HG03571 (cell line): ENCODE measurements around the gene DEPDC5.

Experiments
- ATAC-seq: cut with Tn5 transposase; IDR thresholded peaks from one replicate; pipeline ENCODE4 v1.9.1; 2021; ENCODE audit not compliant: unreplicated experiment

The DEPDC5 gene

DNA sequence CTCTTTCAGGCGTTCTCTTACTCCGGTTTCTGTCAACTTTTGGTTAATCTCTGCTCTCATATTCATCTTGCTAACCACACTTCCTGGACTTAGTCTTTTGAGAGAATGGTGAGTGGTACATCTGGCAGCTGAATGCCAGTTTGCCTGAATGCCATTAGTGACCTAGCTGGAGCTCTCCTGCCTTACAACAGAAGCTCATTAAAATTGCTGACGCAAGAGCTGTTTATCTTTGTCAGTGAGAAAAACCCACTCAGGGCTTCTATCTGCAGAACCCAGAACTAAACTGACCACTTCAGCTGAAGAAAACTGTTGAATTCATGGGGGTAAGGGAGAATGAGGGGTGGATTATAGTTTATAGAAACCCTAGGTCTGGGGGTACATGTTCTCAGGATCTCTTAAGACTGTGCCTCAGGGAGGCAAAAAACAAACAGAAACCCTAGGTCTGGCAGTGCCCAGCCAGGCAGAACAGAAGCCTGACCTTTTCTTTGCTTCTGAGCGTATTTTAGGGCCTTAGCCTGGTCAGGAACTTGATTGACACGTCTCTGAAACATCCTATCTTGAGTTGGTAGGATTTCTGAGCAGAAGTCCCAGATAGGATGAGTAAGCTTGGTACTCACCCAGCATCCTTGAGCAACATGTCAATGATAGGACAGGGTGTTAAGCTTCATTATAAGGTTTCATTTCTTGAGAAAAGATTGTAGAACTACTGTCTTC lies 137.7 kb downstream of the DEPDC5 start:
- ATAC-seq: no peak

DNA sequence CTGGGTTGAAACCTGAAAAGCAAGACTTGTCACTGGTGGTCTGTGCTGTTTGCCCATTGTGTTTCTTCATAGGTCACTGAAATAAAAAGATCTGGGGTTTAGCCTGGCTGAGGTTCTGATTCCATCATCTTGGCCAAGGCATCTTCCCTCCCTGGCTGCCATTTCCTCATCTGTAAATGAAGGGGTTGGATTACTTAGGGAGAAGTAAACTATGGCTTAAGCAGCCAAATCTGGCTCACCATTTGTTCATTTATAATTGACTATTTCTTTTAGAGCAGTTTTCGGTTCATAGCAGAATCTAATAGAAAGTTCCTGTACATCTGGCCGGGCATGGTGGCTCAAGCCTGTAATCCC lies 138.2 kb downstream of the DEPDC5 start:
- no peak for ATAC-seq

DNA sequence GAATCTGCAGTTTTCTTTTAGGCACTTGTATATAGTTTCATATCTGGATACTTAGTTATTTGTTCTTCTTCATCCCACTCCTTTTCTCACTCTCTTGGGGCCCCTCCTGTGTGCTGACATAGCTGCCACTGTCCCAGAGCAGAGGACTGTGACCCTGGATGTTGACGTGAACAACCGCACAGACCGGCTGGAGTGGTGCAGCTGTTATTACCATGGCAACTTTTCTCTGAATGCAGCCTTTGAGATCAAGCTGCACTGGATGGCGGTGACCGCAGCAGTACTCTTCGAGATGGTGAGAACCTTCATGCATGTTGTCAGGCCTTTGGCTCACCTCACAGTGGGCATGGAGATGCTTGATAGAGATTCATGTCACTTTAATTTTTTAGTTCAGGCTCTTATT lies 139.6 kb downstream of the DEPDC5 start:
- no peak for ATAC-seq

DNA sequence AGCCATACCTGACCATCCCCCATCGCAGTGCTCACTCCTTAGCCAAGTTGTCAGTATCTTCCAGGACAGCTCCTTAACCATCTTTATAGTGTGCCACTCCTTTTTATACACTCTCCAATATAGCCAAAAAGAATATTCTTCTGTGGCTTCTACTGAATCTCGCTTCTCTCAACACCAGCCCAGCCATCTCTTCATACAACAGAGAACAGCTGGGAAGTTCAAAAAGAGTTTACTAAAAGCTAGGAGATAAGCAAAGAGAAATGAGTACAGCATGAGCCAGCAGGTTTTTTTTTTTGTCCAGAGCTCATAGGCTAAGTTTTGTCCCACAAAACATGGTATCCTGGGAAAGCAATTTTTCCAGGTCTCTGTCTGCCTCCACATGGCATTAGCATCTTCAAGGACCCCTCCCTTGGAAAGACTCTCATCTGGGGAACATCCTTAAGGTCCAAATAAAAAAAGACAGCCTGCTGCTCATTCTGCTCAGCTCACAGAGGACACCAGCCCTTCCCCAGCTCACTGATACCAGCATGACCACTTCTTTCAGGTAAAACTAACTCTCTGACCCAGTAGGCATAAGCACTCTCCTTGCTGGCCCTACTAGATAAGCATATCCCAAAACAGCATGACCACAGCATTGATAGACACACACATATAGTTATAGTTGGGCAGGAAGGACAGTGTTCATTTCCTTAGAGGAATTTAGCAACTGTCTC lies 141.7 kb downstream of the DEPDC5 start:
- no peak for ATAC-seq

DNA sequence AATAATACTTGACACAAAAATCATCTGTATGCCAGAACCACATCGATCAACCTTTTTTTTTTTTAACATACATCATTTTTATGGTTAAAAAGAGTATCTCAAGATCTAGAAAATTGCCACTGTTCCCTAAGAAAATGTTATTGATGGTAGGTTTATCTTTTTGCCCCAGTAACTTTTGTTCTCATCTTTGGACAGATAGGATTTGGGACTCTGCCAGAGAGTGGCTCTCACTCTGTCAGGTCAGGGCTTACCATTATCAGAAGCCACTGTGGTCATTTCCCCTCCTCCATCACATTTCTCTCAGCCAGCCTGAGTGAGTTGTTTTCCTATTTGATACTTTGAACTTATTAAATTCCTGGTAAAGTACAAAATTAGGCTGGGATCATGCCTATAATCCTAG lies 142.7 kb downstream of the DEPDC5 start:
- ATAC-seq: no peak

DNA sequence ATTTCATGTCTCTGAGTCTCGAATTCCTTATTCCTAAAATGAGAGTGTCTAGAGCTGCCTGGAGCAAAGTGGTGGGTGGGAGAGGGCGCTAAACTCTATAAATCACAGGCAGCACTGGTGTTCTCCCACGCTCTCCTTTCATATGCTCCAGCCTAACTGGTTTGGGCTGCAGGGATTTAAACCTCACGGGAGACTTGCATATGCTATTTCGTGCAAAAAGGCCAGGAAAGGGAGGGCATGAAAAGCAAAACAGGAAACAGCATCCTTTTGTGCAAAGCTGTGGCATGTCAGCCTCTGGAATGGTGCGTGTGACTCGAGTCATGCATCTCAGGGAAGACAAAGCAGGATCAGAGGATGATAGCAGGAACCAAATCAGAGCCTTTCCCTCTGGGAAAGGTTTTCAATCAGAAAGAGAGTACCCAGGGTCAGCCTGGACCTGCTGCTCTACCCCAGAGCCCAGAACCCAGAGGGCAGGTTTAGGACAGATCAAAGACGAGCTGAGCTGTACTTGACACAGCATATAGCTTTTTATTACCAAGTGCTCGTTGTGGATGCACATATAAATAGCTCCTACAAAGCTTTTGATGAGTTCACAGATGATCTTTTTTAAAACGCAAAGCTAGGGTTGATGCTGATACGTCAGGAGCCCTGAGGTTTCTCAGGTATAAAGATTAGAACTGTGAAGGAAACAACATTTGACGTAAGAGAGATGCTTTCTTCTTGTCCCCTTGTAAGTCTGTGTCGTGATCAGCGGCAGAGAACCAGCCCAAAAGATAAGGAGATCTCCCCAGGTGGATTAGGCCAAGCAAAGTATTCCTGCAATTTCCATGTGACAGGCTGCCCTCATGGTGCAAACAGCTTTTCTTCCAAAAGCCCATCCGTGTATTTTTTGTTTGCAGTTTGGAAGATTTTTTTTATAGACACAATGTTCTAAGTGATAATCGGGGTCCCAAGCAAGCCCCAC lies 144.3 kb downstream of the DEPDC5 start:
- ATAC-seq: no peak

DNA sequence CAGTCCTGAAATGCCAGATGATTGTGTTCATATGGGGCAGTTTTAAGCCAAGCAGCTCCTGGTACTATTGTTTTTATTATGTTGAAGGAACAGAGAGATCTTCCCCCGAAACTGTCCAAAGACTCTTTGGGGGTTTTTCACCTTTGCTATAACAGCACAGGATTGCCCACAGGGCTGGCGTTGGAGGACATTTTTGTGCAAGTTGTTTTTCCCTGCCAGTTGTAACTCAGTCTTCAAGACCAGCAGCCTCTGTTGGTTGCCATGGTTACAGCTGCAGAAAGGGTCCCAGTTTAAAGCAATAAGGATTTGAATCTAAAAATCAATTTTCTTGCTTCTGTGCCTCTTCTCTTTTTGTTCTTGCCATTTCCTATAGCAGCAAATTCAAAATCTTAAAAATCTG lies 145.1 kb downstream of the DEPDC5 start:
- no peak for ATAC-seq

DNA sequence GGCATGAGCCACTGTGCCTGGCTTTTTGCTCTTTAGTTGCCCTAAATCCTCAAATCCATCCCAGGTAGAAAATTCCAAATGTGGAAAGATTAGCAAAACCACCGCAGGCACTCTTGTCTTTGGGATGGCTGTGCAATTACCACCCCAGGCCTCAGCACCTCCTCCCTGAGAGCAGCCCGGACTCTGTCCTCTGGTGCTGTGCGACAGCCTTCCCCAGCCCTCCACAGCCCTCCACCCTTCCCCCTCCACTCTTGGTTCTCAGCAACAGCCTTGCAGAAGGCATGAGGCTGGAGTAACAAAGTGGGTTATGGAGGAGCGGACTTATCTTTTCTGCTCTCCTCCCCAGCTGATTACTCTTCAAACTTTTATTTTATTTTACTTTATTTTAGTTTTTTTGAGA lies 145.8 kb downstream of the DEPDC5 start:
- ATAC-seq: no peak

DNA sequence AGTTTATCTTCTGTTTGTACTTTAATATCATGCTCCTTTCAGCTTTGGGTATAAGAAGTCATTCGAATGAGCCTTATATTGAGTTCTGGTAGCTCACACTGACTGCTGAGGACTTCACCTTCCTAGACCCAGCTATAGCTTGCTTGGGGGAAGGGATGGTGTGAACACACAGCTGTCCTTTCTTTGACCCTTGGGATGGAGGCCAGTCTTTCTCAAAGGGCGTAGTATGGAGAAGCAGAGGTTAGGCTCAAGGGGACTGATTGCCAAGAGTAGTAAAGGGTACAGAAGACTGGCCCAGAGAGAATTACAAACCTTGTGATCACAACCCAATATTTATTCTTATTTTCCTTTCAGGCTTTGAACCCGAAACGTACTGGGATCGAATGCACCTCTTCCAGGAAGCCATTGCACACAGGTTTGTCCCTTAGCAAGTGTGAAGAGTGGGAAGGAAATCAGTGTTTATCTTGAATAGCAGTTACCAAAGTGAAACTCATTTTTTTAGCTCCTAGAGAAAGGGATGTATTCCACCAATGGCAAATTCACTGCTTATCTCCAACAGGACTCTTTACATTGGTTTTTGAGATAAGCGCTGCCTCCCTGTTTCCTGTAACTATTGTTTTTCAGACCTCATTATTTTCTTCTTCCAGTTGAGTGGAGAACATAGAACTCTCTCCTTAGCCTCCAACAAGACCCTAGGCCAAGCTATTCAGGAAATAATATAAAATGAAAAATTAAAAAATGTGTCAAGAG lies 147.7 kb downstream of the DEPDC5 start:
- no peak for ATAC-seq

DNA sequence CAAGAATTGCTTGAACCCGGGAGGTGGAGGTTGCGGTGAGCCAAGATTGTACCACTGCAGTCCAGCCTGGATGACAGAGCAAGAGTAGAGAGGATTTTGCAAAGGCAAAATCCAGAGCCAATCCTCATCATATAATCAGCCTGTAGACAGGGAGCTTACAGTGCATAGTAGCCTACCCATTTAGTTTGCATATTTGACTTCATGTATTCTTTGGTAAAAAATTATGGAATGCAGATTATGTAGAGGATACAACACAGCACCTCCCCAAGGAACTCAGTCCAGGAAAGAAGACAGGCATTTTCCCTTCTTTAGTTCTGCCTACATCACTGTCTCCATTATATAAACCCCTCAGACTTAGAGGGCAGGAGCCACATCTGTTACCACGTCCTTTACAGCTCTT lies 150.8 kb downstream of the DEPDC5 start:
- no peak for ATAC-seq

DNA sequence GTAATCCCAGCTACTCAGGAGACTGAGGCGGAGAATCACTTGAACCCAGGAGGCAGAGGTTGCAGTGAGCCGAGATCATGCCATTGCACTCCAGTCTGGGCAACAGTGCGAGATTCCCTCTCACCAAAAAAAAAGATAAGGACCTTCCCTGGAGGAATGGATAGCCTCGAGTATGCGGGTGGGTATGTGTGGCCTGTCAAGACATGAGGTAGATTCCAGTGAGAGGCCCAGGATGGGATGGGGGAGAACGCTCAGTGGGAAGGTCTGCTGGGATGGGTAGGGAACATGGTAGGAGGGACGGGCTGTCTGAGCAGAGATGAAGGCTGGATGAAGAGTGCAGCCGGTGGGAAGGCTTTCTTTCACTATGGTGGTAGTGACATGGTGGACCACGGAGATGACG lies 151.5 kb downstream of the DEPDC5 start:
- no peak for ATAC-seq

DNA sequence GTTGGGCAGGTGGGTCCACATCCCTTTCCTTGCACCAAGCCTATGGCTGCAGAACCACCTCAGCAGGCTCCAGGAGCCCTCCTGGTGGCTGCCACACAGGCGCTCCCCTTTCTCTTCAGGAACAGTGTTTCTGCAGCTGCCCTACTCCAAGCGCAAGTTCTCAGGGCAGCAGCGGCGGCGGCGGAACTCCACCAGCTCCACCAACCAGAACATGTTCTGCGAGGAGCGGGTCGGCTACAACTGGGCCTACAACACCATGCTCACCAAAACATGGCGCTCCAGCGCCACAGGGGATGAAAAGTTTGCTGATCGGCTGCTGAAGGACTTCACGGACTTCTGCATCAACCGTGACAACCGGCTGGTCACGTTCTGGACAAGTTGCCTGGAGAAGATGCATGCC lies 152.3 kb downstream of the DEPDC5 start:
- ATAC-seq: no peak

DNA sequence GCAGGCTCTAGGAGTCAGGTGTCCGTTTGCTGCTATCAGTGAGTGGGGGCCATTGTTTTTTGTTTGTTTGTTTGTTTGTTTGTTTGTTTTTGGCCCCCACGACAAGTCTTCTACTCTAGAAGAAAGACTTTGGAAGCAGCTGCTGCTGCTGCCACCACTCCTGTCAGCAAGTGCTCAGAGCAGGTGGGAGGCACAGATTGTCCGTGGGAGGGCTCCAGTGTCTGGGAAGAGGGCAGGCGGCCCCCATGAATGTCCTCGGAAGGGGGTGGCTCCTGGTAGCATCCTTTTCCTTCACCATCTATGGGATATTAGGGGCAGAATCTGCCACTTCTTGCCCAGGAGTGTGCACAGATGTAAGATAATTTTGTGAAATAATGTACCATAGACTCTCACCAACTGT lies 152.8 kb downstream of the DEPDC5 start:
- no peak for ATAC-seq

DNA sequence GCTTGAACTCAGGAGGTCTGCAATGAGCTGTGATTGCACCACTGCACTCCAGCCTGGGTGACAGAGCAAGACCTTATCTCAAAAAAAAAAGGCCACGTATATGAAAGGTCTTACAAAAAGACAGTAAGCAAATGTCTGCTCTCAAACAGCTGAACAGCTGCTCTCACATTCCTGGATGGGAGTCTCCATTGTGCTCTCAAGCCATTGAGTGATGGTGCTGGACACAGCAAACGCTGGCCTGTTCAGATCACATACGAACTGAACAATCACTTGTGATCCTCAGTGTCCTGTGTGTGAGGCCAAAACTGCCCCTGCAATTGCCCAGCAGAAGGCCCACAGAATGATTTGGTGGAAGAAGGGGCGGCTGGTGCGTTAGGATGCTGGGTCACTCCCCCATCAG lies 156.2 kb downstream of the DEPDC5 start:
- no peak for ATAC-seq

DNA sequence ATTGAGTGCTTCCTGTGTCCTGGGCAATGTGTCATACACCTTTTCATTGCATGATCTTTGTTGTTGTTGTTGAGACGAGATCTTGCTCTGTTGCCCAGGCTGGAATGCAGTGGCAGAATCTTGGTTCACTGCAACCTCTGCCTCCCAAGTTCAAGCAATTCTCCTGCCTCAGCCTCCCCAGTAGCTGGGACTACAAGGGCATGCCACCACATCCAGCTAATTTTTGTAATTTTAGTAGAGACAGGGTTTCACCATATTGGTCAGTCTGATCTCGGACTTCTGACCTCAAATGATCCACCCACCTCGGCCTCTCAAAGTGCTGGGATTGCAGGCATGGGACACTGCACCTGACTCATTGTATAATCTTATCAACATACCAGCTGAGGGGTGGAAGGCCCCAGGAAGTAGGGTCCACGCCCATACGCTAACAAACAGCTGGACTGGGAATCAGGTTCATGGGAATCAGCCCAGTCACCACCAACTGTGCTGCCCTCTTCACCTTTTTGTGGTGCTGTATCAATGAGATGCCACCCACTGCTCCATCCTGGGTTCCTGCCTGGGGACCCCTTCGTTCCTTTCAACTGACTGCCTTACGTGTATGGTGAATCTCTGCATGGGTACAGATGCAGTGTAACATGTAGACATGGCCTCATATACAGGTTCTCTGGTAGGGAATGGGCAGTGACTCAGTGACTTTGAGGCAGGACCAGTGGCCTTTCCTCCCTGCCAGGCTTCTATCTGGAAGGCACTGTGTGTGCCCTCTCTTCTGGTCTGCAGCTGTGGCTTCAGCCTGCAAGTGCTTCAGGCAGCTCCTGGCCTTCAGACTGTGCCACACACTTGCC lies 158.0 kb downstream of the DEPDC5 start:
- no peak for ATAC-seq

DNA sequence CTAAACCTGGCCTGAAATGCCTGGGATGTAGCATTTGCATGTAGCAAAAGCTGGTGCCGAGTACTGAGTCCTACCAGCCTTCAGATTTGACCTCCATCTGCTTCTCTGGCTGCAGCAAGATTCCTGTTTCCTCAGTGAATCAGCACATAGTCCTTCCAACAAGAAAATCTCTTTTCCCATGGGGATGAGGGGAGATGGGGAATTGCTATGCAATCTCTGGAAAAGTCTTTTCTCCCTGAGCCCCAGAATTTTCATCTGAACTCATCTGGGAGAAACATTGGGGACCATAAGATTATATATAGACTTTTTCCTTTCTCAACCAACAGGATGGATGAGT lies 158.6 kb downstream of the DEPDC5 start:
- no peak for ATAC-seq

DNA sequence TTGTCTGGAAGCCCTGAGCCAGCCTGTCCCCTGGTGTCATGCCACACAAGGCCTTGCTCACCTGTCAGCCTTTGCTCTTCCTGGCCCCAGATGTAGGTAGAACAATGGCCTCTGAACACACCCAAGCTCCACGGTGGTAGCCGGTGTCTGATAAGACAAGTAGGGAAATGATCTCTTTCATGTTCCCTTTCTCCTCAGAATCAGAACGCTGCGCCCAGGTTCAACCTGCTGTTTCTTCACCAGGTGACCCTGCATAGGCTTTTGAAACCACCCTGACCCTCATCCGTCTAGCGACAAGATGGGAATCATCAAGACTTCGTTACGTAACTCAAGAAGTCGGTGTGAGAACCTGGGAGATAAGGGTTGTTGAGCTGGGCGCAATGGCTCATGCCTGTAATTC lies 161.8 kb downstream of the DEPDC5 start:
- no peak for ATAC-seq

DNA sequence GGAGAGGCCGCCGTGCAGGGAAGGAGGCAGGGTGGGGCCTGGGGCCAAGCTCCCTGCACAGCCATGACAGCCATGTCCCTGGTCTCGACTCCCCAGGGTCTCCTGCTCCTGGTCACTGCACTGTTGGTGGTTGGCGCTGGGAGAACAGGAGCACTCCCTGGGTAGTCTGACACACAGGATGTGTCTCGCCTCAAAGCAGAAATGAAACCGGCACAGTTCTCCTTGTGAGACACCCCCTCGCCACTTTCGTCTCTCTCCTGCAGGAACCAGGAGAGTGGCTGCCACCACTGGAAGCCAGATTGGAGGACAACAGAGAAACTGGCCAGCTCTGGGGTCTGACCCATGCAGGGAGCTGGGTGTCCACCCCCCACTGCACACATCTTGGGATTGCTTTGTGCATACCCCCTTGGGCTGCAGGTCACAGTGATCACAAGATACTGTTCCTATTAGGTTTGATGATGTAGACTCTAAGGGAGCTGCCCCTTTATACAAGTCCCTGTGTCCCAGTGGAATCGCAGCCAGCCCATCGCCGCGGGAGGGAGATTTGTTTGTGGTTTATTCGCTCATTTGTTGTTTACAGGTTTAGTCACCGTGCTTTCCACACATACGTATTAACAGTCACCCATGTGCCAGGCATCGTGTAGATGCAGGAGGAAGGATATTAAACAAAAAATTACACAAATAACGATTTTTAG lies 163.6 kb downstream of the DEPDC5 start:
- ATAC-seq: peak; percentile 68

DNA sequence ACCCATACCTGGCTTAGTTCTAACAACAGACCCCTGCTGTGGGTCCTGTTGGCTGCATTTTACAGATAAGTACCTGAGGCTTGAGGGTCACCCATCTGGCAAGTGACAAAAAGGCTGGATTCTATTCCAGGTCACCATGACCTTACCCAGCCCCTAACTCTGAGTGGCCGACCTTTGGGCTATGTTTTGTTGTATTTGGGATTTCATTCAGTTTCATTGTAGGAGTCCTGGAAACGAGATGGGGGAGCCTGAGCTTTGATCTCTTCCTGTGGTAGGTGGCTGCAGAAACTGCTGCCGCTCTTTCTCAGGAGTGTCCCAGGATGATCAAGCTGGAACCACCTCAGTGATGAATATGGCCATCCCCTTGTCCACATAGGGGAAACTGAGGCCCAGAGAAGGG lies 165.9 kb downstream of the DEPDC5 start:
- ATAC-seq: no peak

DNA sequence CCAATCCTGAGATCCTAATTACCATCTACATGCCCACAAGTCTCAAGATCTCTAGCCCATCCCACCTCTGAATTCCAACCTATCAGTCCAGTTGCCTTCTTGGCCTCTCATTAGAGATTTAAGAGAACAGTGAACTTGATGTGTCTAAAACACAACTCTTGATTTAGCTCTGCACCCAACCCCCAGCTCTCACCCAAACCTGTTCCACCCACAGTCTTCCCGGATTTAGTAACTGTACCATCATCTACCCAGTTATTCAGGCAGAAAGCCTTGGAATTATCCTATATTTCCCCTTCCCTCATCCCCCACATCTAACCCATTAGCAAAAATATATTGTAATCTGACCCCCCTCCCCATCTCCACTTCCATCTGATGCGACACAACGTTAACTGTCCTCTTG lies 166.5 kb downstream of the DEPDC5 start:
- ATAC-seq: no peak
